Ectodermal cell (in vitro differentiated cells): Measurements from ENCODE around the gene MYNN.

ENCODE experiments used
- H3K27ac ChIP-seq: 2 replicates; pipeline ENCODE4 v1.7.0; 2013; ENCODE audit warnings: mild to moderate bottlenecking, low read depth, low read length; ENCODE audit not compliant: insufficient read depth, poor library complexity, severe bottlenecking
- H3K27me3 ChIP-seq: 2 replicates; pipeline ENCODE4 v1.7.0; 2013; ENCODE audit warnings: mild to moderate bottlenecking, low read length; ENCODE audit not compliant: insufficient read depth, control insufficient read depth, poor library complexity, severe bottlenecking
- H3K36me3 ChIP-seq: one replicate; pipeline ENCODE4 v1.7.0; 2013; ENCODE audit warnings: low read length; ENCODE audit not compliant: control insufficient read depth, insufficient read depth
- H3K4me1 ChIP-seq: one replicate; pipeline ENCODE4 v1.7.0; 2013; ENCODE audit warnings: low read length; ENCODE audit not compliant: control insufficient read depth, insufficient read depth
- H3K4me3 ChIP-seq: 2 replicates; pipeline ENCODE4 v1.7.0; 2013; ENCODE audit warnings: low read depth, low read length, control low read depth; ENCODE audit not compliant: insufficient read depth
- H3K9me3 ChIP-seq: 2 replicates; pipeline ENCODE4 v1.7.0; 2013; ENCODE audit warnings: mild to moderate bottlenecking, low read length, moderate library complexity; ENCODE audit not compliant: control insufficient read depth
- WGBS, 2 experiments: methylation state at CpG; one replicate each; pipeline ENCODE4 v1.1.7; 2013; ENCODE audit warnings: missing lambda C conversion rate in 2 of 2; 5-methylcytosine and 5-hydroxymethylcytosine counted together

The MYNN gene

DNA sequence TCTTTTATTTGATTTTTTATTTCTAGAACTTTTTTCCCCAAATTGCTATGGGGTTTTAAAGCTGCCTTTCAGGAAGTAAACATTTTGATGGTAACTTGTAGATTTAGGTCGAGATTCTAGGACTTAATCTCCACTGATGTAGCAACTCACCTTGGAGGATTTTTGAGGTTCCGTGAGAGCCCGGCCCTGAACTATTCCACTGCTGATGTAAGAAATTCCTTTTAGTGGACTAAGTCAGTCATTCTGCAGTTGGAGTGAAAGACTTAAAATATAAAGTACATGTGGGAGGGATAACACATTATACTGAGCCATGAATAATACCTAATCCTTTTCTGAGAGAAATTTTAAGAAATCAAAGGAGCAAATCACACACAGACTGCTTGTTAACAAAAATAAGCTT lies 52.1 kb downstream of the MYNN start:
- Histone ChIP-seq H3K4me1 (no peaks in the 10 kb centered on the region), H3K36me3 (no peaks in the 10 kb centered on the region), H3K27ac (no peak overlapping the region), H3K9me3 (no peaks in the 10 kb centered on the region), H3K4me3 (no peak overlapping the region), H3K27me3 (no peaks in the 10 kb centered on the region)
- 96 to 98% methylated on average over 3 of the region's 3 CpGs for WGBS, 2 experiments

GRCh38 chr3:169827712-169828111 lies 54.5 kb downstream of the MYNN start:
- WGBS, 2 experiments, result 83 to 87% methylated on average over 4 of the region's 4 CpGs
- Histone ChIP-seq H3K4me3 (no peak overlapping the region), H3K27me3 (no peaks in the 10 kb centered on the region), H3K27ac (no peak overlapping the region), H3K36me3 (no peaks in the 10 kb centered on the region), H3K4me1 (no peaks in the 10 kb centered on the region), H3K9me3 (no peaks in the 10 kb centered on the region)

DNA sequence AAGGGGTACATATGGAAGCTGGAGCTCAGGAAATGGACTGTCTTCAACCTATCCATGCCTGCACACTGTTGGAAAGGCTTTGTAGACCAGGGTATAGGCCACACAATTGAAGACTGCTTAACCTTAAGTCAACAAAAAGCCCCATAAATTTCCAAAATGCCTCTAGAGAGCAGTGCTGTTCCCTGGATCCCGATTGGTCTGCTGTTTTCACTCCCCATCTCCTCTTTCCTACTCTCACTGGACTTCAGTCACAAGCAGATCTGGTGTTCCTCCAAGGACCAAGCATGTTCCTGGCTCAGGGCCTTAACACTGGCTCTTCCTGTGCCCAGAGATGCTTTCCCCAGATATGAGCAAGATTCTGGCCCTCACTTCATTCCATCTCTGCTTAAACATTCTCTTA lies 62.3 kb downstream of the MYNN start:
- WGBS, 2 experiments, result 86 to 89% methylated on average over 1 of the region's 1 CpG
- Histone ChIP-seq H3K27me3 (no peaks in the 10 kb centered on the region), H3K4me3 (no peak overlapping the region), H3K9me3 (no peaks in the 10 kb centered on the region), H3K27ac (no peak overlapping the region), H3K4me1 (no peaks in the 10 kb centered on the region), H3K36me3 (no peaks in the 10 kb centered on the region)

DNA sequence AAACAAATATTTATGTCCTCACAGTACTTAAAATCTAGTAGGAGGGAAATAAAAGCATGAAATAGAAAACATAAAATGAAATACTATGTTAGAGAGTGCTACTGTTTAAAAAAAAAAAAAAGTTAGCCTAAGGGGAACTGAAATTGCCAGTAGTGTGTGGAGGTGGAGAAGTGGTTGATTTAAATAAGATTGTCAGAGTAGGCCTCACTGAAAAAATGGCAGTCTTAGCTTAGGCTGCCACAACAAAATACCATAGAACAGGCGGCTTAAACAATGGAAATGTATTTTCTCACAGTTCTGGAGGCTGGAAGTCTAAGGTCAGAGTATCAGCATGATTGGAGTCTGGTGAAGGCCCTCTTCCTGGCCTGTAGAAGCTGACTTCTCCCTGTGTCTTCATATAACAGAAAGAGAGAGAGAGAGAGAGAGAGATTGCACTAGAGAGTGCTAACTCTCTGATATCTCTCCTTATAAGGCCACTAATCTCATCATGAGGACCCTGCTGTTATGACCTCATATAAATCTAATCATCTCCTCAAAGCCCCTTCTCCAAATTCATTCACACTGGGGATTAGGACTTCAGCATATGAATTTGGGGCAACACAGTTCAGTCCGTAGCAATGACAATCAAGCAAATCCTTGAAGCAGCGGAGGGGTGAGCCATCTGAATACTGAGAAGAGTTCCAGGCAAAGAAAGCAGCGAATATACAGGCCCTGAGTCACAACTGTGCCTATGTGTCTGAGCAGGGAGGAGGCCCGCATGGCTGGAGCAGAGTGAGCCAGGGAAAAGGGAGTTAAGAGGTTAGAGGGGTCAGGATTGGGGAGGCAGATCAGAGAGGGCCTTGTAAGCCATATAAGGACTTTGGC lies 63.1 kb downstream of the MYNN start:
- no peaks in the 10 kb centered on the region for H3K36me3 ChIP-seq
- H3K4me3 ChIP-seq, result no peak overlapping the region
- no peaks in the 10 kb centered on the region for H3K4me1 ChIP-seq
- H3K27ac ChIP-seq, result no peak overlapping the region
- no peaks in the 10 kb centered on the region for H3K27me3 ChIP-seq
- WGBS, 2 experiments, result 72 to 76% methylated on average over 5 of the region's 5 CpGs
- H3K9me3 ChIP-seq, result no peaks in the 10 kb centered on the region

- H3K36me3 ChIP-seq, result no peaks in the 10 kb centered on the region
- no peak overlapping the region for H3K27ac ChIP-seq
- H3K4me1 ChIP-seq, result no peaks in the 10 kb centered on the region
- WGBS, 2 experiments, result 91 to 92% methylated on average over 3 of the region's 3 CpGs
- H3K9me3 ChIP-seq, result no peaks in the 10 kb centered on the region
- H3K27me3 ChIP-seq, result no peaks in the 10 kb centered on the region
- H3K4me3 ChIP-seq, result no peak overlapping the region
These were observed 63.7 kb downstream of the MYNN start for GRCh38 chr3:169836942-169837275.

DNA sequence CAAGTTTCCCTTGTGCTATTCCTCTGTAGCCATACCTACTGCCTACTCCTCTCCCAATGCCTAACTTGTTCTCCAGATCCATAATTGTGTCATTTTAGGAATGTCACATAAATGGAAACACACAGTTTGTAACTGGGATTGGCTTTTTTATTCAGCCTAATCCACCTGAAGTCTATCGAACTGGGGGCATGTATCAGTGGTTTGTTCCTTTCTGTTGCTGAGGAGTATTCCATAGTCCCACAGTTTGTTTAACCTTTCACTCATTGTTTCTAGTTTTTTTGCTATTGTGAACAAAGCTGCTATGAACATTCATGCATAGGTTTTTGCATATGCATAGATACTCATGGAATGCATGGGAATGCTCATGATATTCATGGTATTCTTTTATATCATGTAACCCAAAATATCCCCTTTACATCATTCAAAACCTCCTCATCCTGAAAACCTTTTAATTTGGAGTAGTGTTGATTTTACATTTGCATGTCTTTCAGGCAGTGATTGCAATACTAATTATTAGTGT lies 65.4 kb downstream of the MYNN start:
- no peaks in the 10 kb centered on the region for H3K9me3 ChIP-seq
- 86 to 92% methylated on average over 1 of the region's 1 CpG for WGBS, 2 experiments
- no peak overlapping the region for H3K4me3 ChIP-seq
- no peaks in the 10 kb centered on the region for H3K27me3 ChIP-seq
- H3K27ac ChIP-seq, result no peak overlapping the region
- H3K4me1 ChIP-seq, result no peaks in the 10 kb centered on the region
- no peaks in the 10 kb centered on the region for H3K36me3 ChIP-seq
